ENCODE results near the gene LEF1.

The LEF1 gene

DNA sequence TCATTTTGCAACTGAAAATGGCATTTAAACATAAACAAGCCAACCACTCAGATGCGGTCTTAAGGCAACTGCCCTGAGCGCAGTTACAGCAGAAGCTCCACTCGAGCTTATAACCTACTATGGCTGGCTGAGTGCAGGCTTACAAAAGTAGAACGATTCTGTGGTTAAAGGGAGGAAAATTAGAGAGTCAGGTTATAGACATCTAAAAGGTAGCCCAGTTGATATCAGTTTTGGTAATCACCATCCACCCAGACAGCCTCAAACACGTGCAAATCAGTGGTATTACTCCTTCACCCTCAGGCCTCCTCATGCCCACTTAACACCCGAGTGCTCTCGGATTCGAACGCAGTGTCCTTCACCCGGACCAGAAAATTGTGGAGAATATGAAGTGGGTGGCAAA, 3.1 kb downstream of the LEF1 start:
- Histone ChIP-seq H3K27ac (no peak overlapping the region), H3K4me3 (no peak overlapping the region)
- no peak for DNase-seq (ENCODE audit: low spot score)
- TF ChIP-seq, protein P1, sequence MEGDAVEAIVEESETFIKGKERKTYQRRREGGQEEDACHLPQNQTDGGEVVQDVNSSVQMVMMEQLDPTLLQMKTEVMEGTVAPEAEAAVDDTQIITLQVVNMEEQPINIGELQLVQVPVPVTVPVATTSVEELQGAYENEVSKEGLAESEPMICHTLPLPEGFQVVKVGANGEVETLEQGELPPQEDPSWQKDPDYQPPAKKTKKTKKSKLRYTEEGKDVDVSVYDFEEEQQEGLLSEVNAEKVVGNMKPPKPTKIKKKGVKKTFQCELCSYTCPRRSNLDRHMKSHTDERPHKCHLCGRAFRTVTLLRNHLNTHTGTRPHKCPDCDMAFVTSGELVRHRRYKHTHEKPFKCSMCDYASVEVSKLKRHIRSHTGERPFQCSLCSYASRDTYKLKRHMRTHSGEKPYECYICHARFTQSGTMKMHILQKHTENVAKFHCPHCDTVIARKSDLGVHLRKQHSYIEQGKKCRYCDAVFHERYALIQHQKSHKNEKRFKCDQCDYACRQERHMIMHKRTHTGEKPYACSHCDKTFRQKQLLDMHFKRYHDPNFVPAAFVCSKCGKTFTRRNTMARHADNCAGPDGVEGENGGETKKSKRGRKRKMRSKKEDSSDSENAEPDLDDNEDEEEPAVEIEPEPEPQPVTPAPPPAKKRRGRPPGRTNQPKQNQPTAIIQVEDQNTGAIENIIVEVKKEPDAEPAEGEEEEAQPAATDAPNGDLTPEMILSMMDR (IDR thresholded peaks at IDR 0.05), result no peak

- no peak for DNase-seq (ENCODE audit: low spot score)
- no peak overlapping the region for H3K27ac ChIP-seq
- TF ChIP-seq, protein P1 (IDR thresholded peaks at IDR 0.05), result no peak
- no peak overlapping the region for H3K4me3 ChIP-seq
Measured at GRCh38 chr4:108163351-108163750, 5.4 kb downstream of the LEF1 start.

DNA sequence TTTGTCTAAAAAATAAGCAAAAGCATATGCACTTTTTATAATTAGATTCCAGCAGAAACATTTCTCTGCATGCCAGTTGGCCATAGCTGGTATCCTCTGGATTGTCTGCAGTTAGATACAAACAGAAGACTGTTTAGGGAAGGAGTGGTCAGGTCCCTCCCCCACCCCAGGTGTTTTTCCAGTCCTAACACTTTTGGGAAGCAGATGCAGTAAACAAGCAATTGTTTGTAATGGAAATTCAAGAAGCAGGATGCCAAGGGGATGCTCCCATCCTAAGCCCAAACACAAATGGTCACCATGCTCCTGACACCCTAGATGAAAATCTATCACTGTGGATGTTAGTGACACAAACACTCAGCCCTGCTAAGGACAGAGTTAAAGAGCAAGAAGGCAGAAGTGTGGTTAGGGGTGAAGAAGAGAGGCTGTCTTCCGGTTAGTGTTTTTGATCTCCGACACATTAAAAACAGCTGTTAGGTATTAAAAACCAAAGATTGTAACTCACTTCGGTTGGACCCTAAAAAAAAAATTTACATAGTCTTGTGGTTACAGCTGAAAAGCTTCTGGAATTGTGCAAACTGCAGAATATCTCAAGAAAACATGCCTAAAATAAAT, 7.9 kb downstream of the LEF1 start:
- DNase-seq (ENCODE audit: low spot score), result no peak
- no peak overlapping the region for H3K27ac ChIP-seq
- H3K4me3 ChIP-seq, result no peak overlapping the region
- TF ChIP-seq, protein P1 (IDR thresholded peaks at IDR 0.05), result no peak

- DNase-seq (ENCODE audit: low spot score), result no peak
- H3K27ac ChIP-seq, result no peak overlapping the region
- no peak overlapping the region for H3K4me3 ChIP-seq
- TF ChIP-seq, protein P1 (IDR thresholded peaks at IDR 0.05), result no peak
Measured at GRCh38 chr4:108159845-108160244, 8.9 kb downstream of the LEF1 start.

GRCh38 chr4:108157655-108158054, 11.1 kb downstream of the LEF1 start:
- no peak overlapping the region for H3K4me3 ChIP-seq
- TF ChIP-seq, protein P1 (IDR thresholded peaks at IDR 0.05), result no peak
- H3K27ac ChIP-seq, result no peak overlapping the region
- no peak for DNase-seq (ENCODE audit: low spot score)

GRCh38 chr4:108156391-108156790, 12.3 kb downstream of the LEF1 start:
- DNase-seq (ENCODE audit: low spot score), result no peak
- TF ChIP-seq, protein P1 (IDR thresholded peaks at IDR 0.05), result no peak
- Histone ChIP-seq H3K4me3 (no peak overlapping the region), H3K27ac (no peak overlapping the region)

DNA sequence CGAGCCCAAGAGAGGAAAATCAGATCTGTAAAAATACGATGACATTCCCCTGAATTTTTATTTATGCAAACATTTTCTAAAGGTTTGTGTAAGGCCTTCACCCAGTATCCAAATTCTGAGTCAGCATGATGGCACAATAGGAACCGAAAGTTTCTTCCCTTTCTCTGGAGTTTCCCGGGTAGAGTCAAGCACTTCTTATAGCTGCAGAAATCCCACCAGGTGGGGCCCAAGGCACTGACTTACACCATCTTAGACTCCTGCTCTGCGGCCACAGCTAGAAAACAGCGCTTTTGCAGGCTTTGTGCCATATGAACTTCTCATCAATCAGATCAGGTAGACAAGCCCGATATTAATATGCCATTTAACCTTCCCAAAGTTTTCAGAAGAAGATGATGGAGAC, 13.4 kb downstream of the LEF1 start:
- TF ChIP-seq, protein P1 (IDR thresholded peaks at IDR 0.05), result no peak
- Histone ChIP-seq H3K4me3 (no peak overlapping the region), H3K27ac (no peak overlapping the region)
- DNase-seq (ENCODE audit: low spot score), result no peak

Measured in coronary artery (tissue), 2 donors.